Ovary (tissue), 3 donors: ENCODE measurements around the gene DBF4B.

Experiments used
- EP300 ChIP-seq: sonication (generic); formaldehyde crosslinking; IDR thresholded peaks from one replicate; pipeline ENCODE4 v1.6.1; 2017; ENCODE audit warnings: antibody characterized with exemption
- POLR2A ChIP-seq: fragments of 450-650 bp; IDR thresholded peaks from one replicate; pipeline ENCODE4 v1.6.1; 2017; ENCODE audit warnings: antibody characterized with exemption, mild to moderate bottlenecking, moderate library complexity
- TF ChIP-seq, protein P1 (sequence below), 3 donors: fragments of 450-650 bp in 2 of 3; fragments of 200-600 bp in 1 of 3; IDR thresholded peaks; one replicate each; pipeline versions ENCODE4 v1.5.1 to v1.8.0; 2016 to 2022; ENCODE audit warnings: antibody characterized with exemption in 3 of 3, mild to moderate bottlenecking in 1 of 3
- donor health status: DM: no; HTN: no; CAD: no.

DNA sequence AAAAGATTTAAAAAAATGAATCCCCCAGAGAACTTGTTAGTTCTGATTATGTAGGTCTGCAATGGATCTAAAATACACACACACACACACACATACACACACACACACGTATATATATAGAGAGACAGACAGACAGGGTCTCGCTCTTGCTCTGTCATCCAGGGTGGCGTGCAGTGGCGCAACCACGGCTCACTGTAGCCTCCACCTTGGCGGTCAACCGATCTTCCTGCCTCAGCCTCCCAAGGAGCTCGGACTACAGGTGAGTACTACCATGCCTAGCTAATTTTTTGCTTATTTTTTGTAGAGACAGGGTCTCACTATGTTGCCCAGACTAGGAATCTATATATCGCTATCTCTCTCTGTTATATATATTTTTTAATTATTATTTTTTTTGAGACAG lies 88.3 kb downstream of the DBF4B start:
- TF ChIP-seq, protein P1, sequence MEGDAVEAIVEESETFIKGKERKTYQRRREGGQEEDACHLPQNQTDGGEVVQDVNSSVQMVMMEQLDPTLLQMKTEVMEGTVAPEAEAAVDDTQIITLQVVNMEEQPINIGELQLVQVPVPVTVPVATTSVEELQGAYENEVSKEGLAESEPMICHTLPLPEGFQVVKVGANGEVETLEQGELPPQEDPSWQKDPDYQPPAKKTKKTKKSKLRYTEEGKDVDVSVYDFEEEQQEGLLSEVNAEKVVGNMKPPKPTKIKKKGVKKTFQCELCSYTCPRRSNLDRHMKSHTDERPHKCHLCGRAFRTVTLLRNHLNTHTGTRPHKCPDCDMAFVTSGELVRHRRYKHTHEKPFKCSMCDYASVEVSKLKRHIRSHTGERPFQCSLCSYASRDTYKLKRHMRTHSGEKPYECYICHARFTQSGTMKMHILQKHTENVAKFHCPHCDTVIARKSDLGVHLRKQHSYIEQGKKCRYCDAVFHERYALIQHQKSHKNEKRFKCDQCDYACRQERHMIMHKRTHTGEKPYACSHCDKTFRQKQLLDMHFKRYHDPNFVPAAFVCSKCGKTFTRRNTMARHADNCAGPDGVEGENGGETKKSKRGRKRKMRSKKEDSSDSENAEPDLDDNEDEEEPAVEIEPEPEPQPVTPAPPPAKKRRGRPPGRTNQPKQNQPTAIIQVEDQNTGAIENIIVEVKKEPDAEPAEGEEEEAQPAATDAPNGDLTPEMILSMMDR (IDR thresholded peaks at IDR 0.05), result no peak
- TF ChIP-seq POLR2A (no peak), EP300 (no peak)
